ENCODE results near the gene TCF12. TPM values are rescaled to one million over a fixed set of nuclear protein-coding genes. Genes with fewer than 3 reads are reported as not detected.

TCF12 gene
- total RNA-seq, 1 donor from 2014 or later = 123 TPM

DNA sequence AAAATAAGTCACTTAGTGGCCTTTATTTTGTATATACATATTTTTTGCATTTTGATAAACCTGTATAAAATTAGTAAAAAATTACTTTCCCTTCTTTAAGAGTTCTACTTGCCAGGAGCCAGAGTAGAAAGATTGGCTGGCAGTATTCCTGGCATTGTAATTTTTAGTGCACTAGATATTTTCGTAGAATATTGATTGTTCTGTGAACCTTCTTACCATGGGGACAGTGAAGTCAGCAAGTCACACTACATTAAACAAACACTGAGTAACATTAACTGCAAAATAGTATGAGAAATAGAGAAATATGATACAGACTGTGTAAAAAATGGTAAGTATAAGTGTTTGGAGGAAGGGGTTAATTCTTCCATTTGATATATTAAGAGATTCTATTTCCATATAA, 26.0 kb downstream of the TCF12 start:
- no peak for DNase-seq (ENCODE audit: low spot score)
- no peak overlapping the region for H3K27ac Mint-ChIP-seq (ENCODE audit: unreplicated experiment)
- H3K4me1 Mint-ChIP-seq (ENCODE audit: unreplicated experiment) = peaks cover 8% of the 10 kb centered on the region
- no peaks in the 10 kb centered on the region for H3K27me3 Mint-ChIP-seq (ENCODE audit: unreplicated experiment)
- H3K4me3 Mint-ChIP-seq (ENCODE audit: unreplicated experiment) = no peak overlapping the region
- H3K36me3 Mint-ChIP-seq (ENCODE audit: low read depth, unreplicated experiment) = peaks cover 8% of the 10 kb centered on the region
- H3K9me3 Mint-ChIP-seq (ENCODE audit: unreplicated experiment) = no peaks in the 10 kb centered on the region
- TF ChIP-seq, protein P1, sequence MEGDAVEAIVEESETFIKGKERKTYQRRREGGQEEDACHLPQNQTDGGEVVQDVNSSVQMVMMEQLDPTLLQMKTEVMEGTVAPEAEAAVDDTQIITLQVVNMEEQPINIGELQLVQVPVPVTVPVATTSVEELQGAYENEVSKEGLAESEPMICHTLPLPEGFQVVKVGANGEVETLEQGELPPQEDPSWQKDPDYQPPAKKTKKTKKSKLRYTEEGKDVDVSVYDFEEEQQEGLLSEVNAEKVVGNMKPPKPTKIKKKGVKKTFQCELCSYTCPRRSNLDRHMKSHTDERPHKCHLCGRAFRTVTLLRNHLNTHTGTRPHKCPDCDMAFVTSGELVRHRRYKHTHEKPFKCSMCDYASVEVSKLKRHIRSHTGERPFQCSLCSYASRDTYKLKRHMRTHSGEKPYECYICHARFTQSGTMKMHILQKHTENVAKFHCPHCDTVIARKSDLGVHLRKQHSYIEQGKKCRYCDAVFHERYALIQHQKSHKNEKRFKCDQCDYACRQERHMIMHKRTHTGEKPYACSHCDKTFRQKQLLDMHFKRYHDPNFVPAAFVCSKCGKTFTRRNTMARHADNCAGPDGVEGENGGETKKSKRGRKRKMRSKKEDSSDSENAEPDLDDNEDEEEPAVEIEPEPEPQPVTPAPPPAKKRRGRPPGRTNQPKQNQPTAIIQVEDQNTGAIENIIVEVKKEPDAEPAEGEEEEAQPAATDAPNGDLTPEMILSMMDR (IDR thresholded peaks at IDR 0.05; ENCODE audit: unreplicated experiment) = no peak

DNA sequence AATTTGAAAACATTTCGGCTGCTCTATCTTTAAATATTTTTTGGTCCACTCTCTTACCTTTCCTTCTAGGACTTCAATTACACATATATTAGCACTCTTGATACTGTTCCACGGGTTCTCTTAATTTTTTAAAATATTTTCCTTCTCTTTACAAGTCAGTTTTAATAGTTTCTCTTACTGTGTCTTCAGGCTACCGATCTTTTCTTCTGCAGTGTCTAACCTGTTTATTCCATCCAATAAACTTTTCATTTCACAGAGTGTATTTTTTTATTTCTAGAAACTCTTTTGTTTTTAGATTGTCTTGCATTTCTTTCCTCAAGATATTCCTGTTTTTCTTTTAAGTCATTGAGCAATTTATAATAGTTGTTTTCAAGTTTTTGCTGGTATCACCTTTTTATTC, 27.7 kb downstream of the TCF12 start:
- no peaks in the 10 kb centered on the region for H3K27me3 Mint-ChIP-seq (ENCODE audit: unreplicated experiment)
- peaks cover 14% of the 10 kb centered on the region for H3K4me1 Mint-ChIP-seq (ENCODE audit: unreplicated experiment)
- H3K4me3 Mint-ChIP-seq (ENCODE audit: unreplicated experiment) = no peak overlapping the region
- no peak overlapping the region for H3K27ac Mint-ChIP-seq (ENCODE audit: unreplicated experiment)
- TF ChIP-seq, protein P1 (IDR thresholded peaks at IDR 0.05; ENCODE audit: unreplicated experiment) = no peak
- H3K9me3 Mint-ChIP-seq (ENCODE audit: unreplicated experiment) = no peaks in the 10 kb centered on the region
- peaks cover 8% of the 10 kb centered on the region for H3K36me3 Mint-ChIP-seq (ENCODE audit: low read depth, unreplicated experiment)
- DNase-seq (ENCODE audit: low spot score) = no peak

DNA sequence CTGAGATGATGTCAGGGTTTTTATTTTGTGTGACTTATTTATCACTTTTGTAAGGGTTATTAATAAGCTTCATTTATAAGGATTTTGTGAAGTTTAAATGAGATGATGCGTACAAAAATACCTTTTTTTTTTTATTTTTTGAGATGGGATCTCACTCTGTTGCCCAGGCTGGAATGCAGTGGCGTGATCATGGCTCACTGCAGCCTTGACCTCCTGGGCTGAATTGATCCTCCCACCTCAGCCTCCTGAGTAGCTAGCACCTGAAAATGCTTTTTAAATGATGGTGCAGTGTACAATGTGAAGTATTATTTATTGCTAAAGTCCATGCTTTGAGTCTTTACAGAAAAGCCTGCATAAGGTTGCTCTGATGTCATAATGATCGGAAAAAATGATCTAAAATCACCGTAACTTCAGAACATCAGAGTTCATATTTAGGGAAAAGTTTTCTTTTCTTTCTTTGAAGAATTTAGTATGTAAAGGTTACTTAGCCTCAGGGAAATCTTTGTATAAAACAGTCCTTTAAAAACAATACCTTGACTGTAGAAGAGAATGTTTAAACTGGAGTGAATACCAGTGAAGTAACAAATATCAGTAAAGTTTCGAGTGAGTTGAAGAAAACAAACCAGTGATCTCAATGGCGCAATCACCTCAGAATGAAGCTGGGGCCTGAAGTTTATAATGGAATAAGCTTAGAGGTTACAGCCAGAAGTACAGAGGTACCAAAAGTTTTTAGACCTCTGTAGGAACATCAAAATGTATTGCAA, 29.7 kb downstream of the TCF12 start:
- no peak for DNase-seq (ENCODE audit: low spot score)
- H3K27ac Mint-ChIP-seq (ENCODE audit: unreplicated experiment) = peak overlapping the region; percentile 6
- peaks cover 12% of the 10 kb centered on the region for H3K4me1 Mint-ChIP-seq (ENCODE audit: unreplicated experiment)
- TF ChIP-seq, protein P1 (IDR thresholded peaks at IDR 0.05; ENCODE audit: unreplicated experiment) = no peak
- H3K27me3 Mint-ChIP-seq (ENCODE audit: unreplicated experiment) = no peaks in the 10 kb centered on the region
- peaks cover 8% of the 10 kb centered on the region for H3K36me3 Mint-ChIP-seq (ENCODE audit: low read depth, unreplicated experiment)
- no peak overlapping the region for H3K4me3 Mint-ChIP-seq (ENCODE audit: unreplicated experiment)
- no peaks in the 10 kb centered on the region for H3K9me3 Mint-ChIP-seq (ENCODE audit: unreplicated experiment)

DNA sequence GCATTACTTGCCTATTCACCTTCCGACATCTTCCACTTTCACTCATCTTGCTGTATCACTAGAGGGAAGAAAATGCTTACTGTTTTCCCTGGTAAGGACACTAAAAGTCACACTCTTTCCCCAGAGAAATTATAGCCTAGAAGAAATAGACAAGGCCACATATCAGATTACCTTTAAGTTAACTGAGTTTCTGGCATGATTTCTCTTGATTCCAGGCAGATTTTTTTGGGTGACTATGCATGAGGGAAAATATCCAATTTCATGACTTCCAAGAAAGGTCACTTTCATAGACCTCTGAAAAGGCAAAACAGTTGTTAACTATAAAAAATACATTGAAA, 30.3 kb downstream of the TCF12 start:
- no peak for DNase-seq (ENCODE audit: low spot score)
- Mint-ChIP-seq H3K36me3 (ENCODE audit: low read depth, unreplicated experiment) (peaks cover 8% of the 10 kb centered on the region), H3K27me3 (ENCODE audit: unreplicated experiment) (no peaks in the 10 kb centered on the region), H3K9me3 (ENCODE audit: unreplicated experiment) (no peaks in the 10 kb centered on the region), H3K27ac (ENCODE audit: unreplicated experiment) (peak overlapping the region; percentile 6), H3K4me1 (ENCODE audit: unreplicated experiment) (peaks cover 12% of the 10 kb centered on the region), H3K4me3 (ENCODE audit: unreplicated experiment) (no peak overlapping the region)
- TF ChIP-seq, protein P1 (IDR thresholded peaks at IDR 0.05; ENCODE audit: unreplicated experiment) = no peak

DNA sequence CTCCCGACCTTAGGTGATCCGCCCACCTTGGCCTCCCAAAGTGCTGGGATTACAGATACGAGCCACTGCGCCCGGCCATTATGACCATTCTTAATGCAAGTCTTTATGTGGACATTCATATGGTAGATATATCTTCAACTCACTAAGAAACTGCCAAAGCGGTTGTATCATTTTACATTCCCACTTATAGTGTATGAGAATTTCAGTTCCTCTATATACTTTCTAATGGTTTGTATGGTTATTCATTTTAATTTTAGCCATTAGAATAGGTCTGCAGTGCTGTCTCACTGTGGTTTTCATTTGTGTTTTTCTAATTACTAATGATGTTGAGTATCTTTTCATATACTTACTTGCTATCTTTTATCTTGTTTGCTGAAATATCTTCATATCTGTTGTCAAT, 32.5 kb downstream of the TCF12 start:
- Mint-ChIP-seq H3K9me3 (ENCODE audit: unreplicated experiment) (no peaks in the 10 kb centered on the region), H3K4me1 (ENCODE audit: unreplicated experiment) (peaks cover 12% of the 10 kb centered on the region), H3K4me3 (ENCODE audit: unreplicated experiment) (no peak overlapping the region), H3K36me3 (ENCODE audit: low read depth, unreplicated experiment) (peaks cover 21% of the 10 kb centered on the region), H3K27me3 (ENCODE audit: unreplicated experiment) (peaks cover 2% of the 10 kb centered on the region), H3K27ac (ENCODE audit: unreplicated experiment) (no peak overlapping the region)
- TF ChIP-seq, protein P1 (IDR thresholded peaks at IDR 0.05; ENCODE audit: unreplicated experiment) = no peak
- DNase-seq (ENCODE audit: low spot score) = no peak
